ENCODE results near the gene POLR3E.

POLR3E gene

DNA sequence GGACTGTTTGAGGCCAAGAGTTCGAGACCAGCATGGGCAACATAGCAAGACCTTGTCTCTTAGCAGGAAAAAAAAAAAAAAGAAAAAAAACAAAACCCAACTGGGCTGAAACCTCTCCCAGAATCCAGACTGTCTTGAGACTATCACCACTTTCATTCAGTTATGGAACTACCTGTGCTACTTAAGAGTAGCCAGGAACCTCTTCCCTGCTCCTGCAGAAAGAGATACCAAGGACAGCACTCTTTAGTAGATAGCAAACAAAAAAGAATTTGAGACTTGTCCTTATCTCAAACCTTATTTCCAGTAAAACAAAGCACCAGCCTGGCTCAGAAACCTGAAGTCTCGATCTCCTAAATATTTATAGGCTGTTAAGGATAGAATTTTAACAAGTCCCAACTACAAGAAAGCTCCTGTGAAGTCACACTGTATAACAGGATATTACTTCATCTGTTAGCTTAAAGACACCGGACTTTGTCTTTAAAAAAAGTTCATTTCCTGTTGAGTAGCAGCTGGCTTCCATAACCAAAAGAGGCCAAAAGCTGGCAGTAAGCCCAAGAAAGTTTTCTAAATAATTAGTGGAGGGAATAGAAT is 72.1 kb downstream of the POLR3E start:
- no peak for DNase-seq

- no peak for DNase-seq
Observed at GRCh38 chr16:22370038-22370820, 73.0 kb downstream of the POLR3E start.

- peak; percentile 2 for DNase-seq
Observed at GRCh38 chr16:22372882-22373661, 75.9 kb downstream of the POLR3E start.

DNA sequence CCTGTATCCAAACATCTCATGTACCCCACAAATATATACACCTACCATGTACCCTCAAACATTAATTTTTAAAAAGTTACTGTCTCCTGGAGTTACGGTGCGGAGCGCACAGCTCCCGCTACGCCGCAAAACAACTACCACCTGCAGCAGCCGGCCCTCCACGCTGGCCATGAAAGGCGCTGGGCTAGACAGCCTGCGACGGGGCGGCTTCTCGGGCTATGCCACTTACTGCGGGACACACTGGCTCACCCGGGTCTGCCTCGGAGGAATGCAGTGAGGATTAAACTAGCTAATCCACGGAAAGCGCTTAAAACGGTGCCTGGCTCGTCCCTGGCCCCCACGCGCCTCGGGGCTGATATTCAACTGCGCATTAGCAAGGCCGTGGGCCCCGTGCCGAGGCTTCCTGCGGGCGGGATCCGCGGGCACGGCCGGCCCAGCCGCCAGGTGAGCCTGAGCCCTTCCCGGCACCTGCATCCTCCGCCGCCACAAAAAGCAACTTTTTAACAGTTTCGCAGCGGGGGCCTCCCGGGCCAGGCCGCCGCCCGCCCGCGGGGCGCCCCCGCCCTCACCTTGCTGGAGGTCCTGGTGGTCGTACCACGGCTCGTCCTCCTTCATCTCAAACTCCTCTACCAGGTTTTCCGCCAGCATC is 76.6 kb downstream of the POLR3E start:
- DNase-seq = peak; percentile 81

GRCh38 chr16:22374311-22375116 is 77.3 kb downstream of the POLR3E start, which contains the start of gene CDR2:
CDR2 (minus strand) TSS chr16:22374619; CDS start chr16:22374309, 310 bp downstream.
- DNase-seq = peak; percentile 99

- no peak for DNase-seq
Observed at GRCh38 chr16:22375117-22375962, 78.1 kb downstream of the POLR3E start.

GRCh38 chr16:22375963-22376640 is 78.9 kb downstream of the POLR3E start:
- DNase-seq = no peak

- DNase-seq = no peak
Observed at GRCh38 chr16:22379656-22380055, 82.4 kb downstream of the POLR3E start.

DNA sequence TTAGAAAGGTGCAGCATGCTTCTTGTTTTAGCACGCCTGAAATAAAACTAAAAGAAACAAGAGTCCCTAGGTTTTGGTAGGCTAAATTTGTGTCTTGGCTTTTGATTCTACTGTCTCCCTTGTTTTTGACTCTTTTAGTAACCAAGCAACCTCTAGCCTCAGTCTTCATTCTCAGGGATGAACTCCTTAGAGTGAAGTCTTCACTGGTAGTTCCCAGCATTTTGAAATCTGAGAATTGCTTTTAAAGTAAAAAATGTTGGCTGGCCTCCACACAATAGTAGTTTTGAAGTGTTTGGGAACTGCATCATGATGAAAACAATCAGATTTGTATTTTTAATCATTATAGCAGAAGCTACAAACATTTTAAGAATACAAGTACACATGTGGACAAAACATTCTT is 83.3 kb downstream of the POLR3E start:
- no peak for DNase-seq

DNA sequence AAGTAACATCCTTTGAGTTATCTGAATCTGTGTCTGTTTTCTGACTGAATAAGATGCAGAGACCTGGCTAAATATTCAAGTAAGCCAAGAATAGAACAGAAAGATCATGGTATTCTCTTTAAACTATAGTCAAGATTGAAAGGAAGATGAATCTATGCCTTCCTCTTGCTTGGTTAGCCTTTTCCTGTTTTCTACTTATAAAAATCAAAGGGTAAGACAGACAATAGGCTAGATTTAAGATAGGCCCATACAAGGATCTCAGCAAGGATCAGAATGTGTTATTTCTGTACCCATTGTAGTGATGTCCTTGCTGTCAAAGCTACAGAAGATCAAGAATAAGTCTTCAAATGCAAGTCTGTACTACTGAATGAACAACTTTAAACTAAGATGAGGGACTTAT is 84.2 kb downstream of the POLR3E start:
- no peak for DNase-seq

DNA sequence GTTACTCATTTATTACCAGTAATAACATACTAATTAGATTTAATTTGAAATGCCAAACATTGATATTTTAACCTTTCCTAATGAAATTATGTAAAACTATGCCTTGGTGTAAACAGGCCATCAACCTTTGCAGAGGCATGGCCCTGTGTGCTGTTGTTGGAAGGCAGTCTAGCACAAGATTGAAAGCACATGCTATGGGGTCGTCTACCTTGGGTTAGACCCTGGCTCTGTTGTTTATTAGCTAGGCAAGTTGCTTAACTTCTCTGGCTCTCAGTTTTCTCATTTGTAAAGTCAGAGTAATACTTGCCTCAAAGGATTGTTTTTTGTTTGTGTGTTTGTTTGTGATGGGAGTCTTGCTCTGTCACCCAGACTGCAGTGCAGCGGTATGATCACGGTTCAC is 86.6 kb downstream of the POLR3E start:
- DNase-seq = no peak

Measured in eye (tissue), 1 donor.